ENCODE measurements around the gene NDEL1. TPM values are rescaled to one million over a fixed set of nuclear protein-coding genes. Genes with fewer than 3 reads are reported as not detected.

Gene NDEL1
- total RNA-seq, 1 donor from 2014 or later = 34.1 TPM

DNA sequence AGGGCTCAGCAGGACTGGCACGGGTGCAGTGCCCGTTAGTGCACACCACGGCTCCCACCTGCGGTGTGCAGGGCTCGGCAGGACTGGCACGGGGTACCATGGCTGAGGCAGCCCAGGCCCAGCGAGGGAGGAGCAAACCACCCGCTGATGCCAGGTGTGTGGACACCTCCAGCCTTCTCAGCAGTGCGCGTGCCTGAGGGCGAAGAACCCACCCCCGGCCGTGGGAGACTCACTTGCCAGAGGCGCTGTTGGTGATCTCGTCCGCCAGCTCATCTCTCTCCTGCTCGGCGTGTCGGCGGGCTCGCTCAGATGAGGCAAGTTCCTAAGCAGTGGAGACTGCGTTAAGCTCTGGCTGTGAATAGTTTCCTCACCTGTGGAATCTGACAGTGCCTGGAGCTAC is 45.4 kb downstream of the NDEL1 start:
- TF ChIP-seq, protein P1, sequence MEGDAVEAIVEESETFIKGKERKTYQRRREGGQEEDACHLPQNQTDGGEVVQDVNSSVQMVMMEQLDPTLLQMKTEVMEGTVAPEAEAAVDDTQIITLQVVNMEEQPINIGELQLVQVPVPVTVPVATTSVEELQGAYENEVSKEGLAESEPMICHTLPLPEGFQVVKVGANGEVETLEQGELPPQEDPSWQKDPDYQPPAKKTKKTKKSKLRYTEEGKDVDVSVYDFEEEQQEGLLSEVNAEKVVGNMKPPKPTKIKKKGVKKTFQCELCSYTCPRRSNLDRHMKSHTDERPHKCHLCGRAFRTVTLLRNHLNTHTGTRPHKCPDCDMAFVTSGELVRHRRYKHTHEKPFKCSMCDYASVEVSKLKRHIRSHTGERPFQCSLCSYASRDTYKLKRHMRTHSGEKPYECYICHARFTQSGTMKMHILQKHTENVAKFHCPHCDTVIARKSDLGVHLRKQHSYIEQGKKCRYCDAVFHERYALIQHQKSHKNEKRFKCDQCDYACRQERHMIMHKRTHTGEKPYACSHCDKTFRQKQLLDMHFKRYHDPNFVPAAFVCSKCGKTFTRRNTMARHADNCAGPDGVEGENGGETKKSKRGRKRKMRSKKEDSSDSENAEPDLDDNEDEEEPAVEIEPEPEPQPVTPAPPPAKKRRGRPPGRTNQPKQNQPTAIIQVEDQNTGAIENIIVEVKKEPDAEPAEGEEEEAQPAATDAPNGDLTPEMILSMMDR (conservative IDR thresholded peaks at IDR 0.05) = no peak
- Mint-ChIP-seq H3K36me3 (ENCODE audit: low read depth) (peaks cover 38% of the 10 kb centered on the region), H3K4me3 (no peak overlapping the region), H3K9me3 (peaks cover 6% of the 10 kb centered on the region), H3K27me3 (ENCODE audit: low read depth) (no peaks in the 10 kb centered on the region), H3K27ac (ENCODE audit: unreplicated experiment) (no peak overlapping the region), H3K4me1 (no peaks in the 10 kb centered on the region)
- no peak for DNase-seq (ENCODE audit: low read depth, low spot score)

DNA sequence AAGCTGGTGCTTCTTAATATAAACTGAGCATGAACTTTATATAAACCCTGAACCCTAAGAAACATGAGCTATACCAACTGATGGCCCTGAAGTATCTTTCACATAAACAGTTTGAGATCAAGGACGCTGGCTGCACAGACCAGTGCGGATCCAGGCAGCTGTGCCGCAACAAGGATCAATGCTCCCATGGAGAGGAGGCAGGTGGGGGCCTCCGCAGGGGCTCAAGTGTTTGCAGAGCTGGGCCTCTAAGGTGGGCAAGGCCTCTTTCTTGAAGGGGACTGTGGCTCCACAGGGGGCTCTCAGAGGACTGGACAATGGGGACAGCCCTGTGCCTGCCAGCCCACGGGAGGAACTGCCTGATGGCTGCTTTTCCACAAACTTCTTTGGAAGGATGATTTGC is 46.0 kb downstream of the NDEL1 start:
- Mint-ChIP-seq H3K4me3 (no peak overlapping the region), H3K36me3 (ENCODE audit: low read depth) (peaks cover 41% of the 10 kb centered on the region), H3K27me3 (ENCODE audit: low read depth) (no peaks in the 10 kb centered on the region), H3K9me3 (peaks cover 6% of the 10 kb centered on the region), H3K27ac (ENCODE audit: unreplicated experiment) (no peak overlapping the region), H3K4me1 (no peaks in the 10 kb centered on the region)
- TF ChIP-seq, protein P1 (conservative IDR thresholded peaks at IDR 0.05) = no peak
- DNase-seq (ENCODE audit: low read depth, low spot score) = no peak

DNA sequence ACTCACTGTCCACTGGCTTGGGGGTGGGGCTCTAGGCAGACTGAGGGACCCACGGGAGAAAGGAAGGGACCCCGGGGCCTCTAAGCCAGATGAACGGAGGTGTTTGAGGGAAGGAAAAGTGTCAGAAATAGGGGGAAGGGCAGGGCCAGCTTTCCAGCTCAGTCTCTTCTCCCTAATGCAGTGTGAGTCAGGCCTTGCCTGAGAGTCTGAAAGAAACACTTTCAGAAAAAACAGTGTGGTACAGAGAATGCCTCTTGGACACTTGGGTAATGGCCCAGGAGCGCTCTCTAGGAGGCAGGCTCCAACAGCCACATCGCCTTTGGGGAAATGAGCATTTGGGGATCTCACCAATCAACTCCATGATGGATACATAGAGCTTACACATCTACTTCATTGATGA is 46.9 kb downstream of the NDEL1 start:
- no peaks in the 10 kb centered on the region for H3K4me1 Mint-ChIP-seq
- peaks cover 48% of the 10 kb centered on the region for H3K36me3 Mint-ChIP-seq (ENCODE audit: low read depth)
- TF ChIP-seq, protein P1 (conservative IDR thresholded peaks at IDR 0.05) = no peak
- DNase-seq (ENCODE audit: low read depth, low spot score) = no peak
- peak overlapping the region; percentile 19 for H3K27ac Mint-ChIP-seq (ENCODE audit: unreplicated experiment)
- no peak overlapping the region for H3K4me3 Mint-ChIP-seq
- no peaks in the 10 kb centered on the region for H3K27me3 Mint-ChIP-seq (ENCODE audit: low read depth)
- H3K9me3 Mint-ChIP-seq = peaks cover 6% of the 10 kb centered on the region

DNA sequence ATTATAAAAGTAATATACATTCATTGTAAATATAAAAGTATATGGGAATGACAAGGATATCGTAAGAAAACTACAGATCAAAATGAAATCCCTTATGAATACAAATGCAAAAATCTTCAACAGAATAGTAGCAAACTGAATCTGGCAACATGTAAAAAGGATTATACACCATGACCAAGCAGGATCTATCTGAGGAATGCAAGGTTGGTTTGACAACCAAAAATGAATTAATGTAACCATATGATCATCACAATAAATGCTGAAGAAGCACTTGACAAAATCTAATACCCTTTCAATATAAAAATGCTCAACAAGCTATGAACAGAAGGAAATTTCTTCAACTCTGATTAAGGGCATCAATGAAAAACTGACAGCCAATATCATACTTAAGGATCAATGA is 48.8 kb downstream of the NDEL1 start:
- Mint-ChIP-seq H3K9me3 (peaks cover 6% of the 10 kb centered on the region), H3K4me3 (no peak overlapping the region), H3K27ac (ENCODE audit: unreplicated experiment) (no peak overlapping the region), H3K27me3 (ENCODE audit: low read depth) (no peaks in the 10 kb centered on the region), H3K4me1 (no peaks in the 10 kb centered on the region), H3K36me3 (ENCODE audit: low read depth) (peaks cover 51% of the 10 kb centered on the region)
- TF ChIP-seq, protein P1 (conservative IDR thresholded peaks at IDR 0.05) = no peak
- DNase-seq (ENCODE audit: low read depth, low spot score) = no peak

DNA sequence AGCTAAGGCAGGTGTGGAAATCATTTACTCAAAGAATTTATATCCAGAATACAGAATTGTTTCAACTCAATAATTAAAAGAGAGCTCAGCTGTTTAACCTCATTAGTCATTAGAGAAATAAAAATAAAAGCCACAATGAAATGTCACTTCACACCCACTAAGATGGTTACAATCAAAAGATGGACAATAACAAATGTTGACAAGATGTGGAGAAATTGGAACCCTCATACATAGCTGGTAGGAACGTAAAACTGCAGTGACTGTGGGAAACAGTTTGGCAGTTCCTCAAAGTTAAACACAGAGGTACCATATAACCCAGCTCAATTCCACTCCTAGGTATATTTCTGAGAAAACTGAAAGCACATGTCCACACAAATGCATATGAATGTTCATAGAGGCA is 49.8 kb downstream of the NDEL1 start:
- no peak overlapping the region for H3K27ac Mint-ChIP-seq (ENCODE audit: unreplicated experiment)
- TF ChIP-seq, protein P1 (conservative IDR thresholded peaks at IDR 0.05) = no peak
- no peak for DNase-seq (ENCODE audit: low read depth, low spot score)
- no peaks in the 10 kb centered on the region for H3K4me1 Mint-ChIP-seq
- H3K36me3 Mint-ChIP-seq (ENCODE audit: low read depth) = peaks cover 49% of the 10 kb centered on the region
- no peak overlapping the region for H3K4me3 Mint-ChIP-seq
- H3K9me3 Mint-ChIP-seq = peaks cover 6% of the 10 kb centered on the region
- H3K27me3 Mint-ChIP-seq (ENCODE audit: low read depth) = no peaks in the 10 kb centered on the region

Data from neural crest cell (in vitro differentiated cells).